GM18519 (cell line): ENCODE data around the gene PARP6.

ENCODE experiments used
- ATAC-seq: cut with Tn5 transposase; IDR thresholded peaks from one replicate; pipeline ENCODE4 v1.9.1; 2021; ENCODE audit warnings: mild to moderate bottlenecking, moderate library complexity; ENCODE audit not compliant: unreplicated experiment, low FRiP score

Gene PARP6, protein sequence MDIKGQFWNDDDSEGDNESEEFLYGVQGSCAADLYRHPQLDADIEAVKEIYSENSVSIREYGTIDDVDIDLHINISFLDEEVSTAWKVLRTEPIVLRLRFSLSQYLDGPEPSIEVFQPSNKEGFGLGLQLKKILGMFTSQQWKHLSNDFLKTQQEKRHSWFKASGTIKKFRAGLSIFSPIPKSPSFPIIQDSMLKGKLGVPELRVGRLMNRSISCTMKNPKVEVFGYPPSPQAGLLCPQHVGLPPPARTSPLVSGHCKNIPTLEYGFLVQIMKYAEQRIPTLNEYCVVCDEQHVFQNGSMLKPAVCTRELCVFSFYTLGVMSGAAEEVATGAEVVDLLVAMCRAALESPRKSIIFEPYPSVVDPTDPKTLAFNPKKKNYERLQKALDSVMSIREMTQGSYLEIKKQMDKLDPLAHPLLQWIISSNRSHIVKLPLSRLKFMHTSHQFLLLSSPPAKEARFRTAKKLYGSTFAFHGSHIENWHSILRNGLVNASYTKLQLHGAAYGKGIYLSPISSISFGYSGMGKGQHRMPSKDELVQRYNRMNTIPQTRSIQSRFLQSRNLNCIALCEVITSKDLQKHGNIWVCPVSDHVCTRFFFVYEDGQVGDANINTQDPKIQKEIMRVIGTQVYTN

DNA sequence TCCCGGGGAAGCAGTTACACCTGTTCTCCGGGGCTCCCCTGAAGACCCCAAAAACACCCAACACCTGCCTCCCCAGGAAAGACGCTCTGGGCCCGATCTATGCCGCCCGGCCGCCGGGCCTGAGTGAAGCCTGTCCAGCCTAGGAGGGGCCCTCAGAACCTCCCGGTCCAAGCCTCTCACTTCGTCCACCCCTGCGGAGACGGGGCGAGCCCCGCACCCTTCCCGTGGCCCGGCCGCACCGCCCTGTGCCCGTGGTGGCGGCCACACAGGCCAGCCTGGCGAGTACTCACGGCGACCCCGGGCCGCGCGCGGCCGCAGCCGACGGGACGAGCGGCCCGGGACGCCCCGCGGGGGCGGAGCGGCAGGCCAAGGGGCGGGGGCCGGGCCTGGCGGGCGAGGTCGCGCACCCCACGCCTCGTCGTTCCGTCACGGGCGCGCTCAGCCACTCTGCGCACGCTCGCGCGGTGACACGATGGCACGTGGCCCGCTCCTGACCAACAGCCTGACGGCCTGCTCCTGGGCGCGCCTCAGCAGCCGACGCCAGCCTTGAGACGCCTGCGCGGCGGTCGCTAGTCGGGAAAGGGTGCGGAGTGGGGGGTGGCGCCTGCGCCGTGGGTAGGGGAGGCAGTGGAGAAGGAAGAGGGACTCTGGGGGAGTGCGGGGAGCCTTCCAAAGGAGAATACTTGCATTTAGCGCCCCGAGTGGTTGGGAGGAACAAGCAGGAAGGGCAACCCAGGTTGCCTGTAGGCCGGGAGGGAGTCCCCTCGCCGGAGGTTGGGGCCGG, at the start of gene PARP6:
TSS of gene PARP6 (minus strand) at position 342 of the 784 bp plus-strand sequence. CDS start 5,077 bp downstream, outside the sequence.
- ATAC-seq: peak; percentile 91

DNA sequence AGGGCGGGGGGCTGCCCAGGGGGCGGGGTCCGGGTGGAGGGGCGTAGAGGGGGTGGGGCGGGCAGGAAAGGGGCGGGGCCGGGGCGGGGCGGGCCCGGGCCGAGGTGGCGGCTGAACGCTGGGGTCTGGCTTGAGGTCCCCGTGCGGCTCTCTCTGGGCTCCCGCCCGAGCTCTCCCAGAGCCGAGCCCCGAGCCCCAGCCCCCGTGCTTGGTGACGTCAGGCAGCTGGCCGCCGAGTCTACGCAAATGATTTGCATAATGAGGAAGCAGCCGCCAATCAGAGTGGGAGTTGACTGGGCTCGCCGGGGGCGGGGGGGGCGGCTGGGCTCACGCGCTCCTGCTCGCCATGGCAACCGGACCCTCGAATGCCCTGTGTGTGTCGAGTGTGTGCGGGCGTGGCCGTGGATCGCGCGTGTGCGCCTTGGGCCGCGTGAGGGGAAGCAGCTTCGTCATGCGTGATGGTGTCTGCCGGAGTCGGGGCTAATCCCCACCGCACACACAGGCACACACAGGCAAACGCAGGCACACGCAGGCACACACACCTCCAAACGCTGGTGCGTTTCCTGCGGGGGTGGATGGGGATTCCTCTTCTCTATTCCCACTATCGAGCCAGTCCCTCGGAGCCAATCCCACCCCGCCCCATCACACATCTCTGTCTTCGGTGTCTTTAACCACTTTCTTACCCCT, 47.8 kb upstream of the PARP6 start, which contains the start of gene CELF6:
TSS of gene CELF6 (minus strand) at position 173 of the 687 bp plus-strand sequence. CDS start 283 bp downstream, outside the sequence.
- peak; percentile 44 for ATAC-seq

DNA sequence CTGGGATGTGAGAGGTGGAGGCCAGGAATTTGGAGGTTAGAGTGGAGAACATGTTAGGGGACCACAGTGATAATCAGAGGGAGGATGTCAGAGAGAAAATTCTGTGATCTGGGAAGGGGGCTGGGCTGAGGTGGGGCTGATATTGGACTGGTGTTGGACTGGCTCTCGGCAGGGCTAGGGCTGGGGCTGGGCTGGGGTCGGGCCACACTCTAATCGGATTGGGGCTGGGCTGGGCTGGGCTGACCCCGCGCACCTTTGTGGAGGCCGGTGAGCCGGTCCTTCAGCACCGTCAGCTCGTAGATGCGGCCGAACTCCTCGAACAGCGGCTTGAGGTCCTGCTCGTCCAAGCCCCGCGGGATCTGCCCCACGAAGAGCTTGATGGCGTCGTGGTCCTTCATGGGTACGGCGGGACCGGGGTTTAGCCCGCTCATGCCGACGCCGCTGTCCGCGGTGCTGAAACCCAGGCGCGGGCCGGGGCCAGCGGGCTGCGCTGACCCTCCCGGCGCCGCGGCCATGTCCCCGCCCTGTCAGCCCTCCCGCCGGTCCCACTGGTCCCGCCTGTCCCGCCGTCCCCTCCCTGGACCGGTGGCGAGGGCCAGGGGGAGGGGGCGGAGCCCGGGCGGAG, 47.1 kb upstream of the PARP6 start:
- ATAC-seq: no peak

DNA sequence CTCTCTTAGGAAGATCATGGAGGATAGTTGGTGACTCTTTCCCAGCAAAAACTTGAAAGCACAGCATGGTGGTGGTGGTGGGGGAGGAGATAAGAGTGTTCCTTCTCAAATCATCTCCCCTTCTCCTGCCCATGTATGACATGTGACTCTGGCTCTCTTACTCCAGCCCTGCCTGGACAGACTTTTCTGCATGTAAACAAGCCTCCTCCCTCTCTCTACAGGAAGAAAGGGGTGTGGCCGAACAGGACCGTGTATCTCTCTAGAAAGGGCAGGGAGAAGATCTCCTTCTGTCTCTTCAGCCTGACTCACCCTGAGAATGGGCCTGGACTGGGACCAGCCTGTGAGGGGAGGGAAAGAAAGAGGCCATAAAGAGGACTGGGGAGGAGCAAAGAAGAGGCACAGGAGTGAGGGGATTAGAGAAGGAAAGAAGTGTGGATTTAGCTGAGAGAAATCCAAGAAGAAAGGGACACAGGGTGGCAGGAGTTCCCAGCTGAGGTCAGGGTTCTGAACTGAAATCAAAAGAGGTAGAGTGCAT, 46.1 kb upstream of the PARP6 start:
- ATAC-seq: no peak

DNA sequence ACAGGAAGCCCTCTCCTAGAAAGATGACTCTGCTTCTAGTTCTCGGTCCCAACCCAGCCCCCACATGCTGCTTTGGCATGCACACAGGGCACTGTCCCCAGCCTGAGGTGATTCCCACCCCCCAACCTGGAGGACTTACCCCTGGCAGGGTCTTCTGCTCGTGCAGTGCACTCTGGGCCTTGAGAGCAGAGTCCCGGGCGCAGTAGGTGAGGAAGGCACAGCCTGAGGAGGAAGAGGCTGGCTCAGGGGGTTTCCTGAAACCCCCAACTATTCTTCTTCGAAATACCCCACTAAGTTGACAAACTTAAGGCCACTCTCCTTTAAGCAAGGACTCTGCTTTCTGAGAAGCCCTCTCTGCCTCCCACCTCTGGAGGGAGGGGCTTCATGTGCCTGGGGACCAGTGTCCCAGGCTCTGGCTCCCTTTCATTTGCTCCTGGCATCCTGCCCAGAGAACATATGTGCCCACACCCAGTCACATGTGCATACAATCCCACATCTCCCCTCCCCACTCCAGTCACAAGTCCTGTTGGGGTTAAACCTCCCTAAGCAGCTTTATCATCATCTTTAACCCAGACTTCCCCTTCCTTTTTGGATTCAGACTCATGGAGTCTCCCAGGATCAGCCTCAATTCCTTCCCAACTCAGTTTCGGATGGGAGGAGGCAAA, 43.5 kb upstream of the PARP6 start:
- no peak for ATAC-seq

DNA sequence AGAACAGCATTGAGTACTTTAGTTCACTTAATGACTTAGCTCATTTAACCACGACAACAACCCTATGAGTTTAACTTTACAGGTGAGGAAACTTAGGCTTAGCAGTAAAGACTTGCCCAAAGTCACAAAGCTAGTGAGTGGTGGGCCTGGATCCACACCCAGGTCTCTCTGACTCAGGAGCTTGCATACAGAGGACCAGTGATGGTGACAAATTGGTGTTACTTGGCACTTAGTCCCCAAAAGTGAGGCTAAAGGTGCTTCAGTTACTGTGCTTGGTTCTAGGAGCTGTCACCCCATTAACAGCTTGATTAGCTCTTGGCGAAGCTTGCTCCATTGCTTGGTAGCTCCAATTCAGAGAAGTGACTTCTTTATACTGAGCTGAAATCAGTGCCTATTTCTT, 41.5 kb upstream of the PARP6 start:
- ATAC-seq: no peak

DNA sequence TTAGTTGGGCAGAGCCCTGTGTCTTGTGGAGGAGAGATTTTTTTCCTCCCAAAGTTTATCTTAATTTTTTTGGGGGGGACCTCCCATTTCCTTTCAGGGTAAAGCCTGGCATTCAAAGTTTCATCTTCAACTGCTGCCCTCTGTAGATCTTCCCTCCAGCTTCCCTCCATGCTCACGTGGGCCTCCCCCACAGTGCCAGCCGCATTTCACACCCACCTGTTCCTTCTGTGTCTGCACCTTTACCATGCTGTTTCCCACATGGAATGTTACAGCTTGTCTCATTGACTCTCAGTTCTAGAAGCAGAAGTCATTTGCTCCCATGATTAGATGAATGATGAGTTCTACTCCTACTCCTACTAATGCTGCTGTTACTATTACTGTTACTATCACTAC, 41.1 kb upstream of the PARP6 start:
- ATAC-seq: no peak

DNA sequence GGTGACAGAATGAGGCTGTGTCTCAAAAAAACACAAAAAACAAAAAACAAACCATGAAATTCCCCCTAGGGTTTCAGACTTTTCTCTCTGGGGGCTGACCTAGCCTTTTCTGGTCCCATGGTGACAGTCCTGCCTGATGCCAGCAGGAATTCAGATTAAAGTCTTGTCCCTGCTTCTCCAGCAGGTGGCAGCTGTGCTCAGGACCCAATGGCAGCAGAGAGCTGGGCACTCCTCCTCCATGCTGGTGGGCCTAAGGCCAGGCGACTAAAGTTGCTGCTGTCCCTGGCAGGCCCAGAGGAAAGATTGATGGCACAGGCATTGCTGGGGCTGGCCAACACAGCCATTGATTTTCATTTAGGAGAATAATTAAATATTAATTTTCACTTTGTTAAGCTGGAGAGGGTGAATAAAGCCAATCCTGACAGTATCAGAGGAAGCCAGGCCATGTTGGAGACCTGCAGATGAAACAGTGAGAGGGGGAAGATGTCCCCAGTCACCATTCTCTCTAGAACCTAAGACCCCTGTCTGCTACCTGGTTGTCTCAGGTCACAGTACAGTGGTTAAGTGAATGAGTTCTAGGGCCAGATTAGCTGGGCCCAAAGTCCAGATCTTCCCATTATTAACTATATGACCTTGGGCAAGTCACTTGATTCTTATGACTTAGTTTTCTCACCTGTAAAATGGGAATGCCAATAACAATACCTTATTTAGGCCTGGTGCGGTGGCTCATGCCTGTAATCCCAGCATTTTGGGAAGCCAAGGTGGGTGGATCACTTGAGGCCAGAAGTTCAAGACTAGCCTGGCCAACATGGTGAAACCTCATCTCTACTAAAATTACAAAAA, 40.5 kb upstream of the PARP6 start:
- no peak for ATAC-seq

DNA sequence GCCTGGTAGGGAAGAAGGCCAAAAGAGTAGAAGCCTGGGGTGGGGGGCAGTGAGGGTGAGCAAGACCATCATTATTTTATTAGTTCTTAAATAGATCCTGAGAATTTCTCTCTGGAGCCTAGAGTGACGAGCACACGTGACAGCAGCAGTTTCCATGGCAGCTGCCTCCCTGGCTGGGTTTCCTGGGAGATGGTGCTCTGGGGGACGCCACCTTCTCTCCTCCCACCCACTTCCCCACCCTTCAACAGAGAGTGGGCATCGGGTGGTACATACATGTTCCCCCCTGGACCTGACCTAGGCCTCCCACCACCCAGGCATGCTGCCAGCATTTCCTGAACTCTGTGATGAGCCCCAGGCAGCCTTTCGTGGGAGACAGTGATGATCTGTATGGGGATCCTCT, 34.7 kb upstream of the PARP6 start:
- ATAC-seq: no peak

DNA sequence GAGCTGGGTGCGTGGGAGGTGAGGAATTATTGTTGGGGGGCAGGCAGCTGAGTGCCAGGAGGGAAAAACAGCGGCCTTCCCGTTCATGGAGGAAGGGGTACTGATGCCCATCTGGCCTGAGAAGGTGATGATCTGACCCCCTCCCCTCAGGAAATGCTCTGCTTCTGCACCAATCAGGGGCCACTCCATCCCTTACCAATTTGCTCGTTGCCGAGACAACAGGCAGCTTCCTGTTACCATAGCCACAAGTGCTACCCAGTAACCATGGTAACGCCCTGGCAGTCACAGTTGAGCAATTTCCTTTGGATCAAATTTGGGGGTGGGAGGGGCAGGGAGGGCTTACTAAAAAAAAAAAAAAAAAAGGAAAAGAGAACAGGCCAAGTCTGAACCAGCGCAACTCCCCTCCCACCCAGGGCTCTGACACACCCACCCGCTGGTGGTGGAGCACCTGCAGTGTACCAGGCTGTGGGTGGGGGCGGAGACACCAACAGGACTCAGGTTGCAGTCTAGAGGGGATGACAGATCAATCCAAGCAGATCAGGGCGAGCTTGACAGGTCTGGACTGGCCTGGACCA, 33.9 kb upstream of the PARP6 start:
- no peak for ATAC-seq

DNA sequence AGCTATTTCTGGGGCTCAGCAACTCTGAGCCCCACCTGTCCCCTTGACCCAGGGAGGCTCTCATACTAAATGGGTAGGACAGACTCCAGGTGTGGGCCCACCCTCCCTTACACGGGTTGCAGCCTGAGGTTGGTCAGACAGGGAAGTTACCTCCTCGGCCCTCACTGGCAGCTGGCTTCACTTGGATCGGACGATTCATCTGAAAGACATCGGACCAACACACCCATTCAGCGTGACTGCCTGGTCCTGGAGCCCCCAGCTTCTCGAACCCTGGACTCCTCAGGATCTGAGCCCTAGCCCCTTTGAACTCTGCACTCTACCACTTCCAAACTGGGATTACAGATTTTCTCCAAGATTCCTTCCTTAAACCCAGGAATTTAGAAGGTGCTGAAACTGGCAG, 32.2 kb upstream of the PARP6 start:
- no peak for ATAC-seq

DNA sequence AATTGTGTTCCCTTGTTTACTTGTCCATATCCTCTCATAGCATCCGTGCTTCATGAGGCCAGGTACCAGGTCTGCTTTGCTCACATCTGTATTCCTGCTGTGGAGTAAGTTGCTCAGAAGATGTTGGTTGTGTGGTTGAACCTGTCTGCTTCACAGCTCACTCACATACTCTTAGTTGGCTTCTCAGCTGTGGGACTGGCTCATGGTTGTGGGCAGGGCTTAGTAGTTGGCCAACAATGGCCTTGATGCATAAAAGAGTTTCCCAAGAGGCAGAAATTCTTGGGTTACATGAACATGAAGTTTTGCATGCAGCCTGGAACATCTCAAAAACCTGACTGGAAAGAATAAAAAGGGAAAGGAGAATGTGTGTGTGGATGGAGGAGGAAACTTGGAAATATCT, 30.6 kb upstream of the PARP6 start:
- ATAC-seq: no peak

DNA sequence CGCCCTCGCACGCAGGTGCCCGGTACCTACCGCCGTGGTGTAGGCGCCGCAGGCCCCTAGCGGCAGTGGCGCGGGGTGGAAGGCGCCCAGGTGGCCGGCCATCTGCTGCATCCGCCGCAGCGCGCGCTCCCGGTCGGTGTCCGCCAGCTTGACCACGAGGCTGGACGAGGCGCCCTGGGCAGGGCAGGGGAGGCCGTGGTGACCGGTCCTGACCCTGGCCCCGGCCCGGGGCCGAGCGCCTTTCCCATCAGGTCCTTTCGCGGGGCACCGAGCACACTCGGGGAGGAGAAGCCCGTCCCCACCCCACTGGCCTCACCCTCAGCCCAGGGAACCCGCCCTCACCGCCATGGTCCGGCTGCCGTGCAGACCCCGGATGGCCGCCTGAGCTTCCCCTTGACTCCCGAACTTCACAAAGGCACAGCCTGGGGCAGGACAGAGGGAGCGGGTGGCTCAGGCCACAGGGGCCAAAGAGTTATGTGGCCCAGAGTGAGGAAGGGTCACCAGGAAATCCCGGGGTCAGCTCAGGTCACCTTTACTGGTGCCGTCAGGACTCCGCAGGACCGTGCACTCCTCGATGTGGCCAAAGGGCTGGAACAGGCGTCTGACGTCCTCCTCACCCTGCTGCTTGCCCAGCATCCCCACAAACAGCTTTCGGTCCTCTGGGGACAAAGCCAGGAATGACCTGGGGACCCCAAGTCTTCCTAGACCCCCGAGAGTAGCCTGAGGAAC, 17.4 kb upstream of the PARP6 start:
- no peak for ATAC-seq

DNA sequence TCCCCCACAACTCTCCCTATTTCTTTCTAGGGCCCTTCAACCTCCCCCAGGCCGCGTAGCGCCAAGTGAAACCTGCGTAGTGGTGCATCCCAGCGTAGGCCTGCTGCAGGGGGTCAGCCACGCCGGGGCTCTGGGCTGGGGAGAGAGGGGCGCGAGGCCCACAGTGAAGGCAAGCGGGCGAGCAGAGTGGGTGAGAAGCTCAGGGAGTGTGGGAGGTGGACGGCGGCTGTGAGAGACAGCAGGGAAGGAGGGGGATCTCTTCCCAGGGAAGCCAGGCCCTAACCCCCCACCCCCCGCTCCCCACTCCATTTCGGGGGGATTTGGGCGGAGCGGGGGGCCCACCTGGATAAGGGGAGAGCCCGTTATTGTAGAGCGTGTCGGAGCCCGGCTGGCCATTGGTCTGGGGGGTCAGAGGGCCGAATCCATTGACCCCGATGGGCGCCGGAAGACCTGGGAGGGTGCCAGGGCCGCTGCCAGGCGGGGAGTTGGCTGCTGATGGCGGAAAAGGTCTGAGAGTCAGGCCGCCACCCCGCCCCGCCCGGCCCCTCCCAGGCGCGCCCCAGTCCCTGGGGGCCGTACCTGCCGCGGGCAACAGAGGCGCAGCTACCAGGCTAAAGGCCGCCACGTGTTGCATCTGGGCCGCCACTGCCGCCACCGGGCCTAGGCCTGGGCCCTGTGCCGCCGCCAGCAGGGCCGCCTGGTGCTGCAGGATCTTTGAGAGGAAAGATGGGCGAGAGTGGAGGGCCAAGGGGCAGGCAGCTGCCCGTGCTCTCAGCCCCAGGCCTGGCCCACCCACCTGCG, 16.6 kb upstream of the PARP6 start:
- ATAC-seq: no peak

DNA sequence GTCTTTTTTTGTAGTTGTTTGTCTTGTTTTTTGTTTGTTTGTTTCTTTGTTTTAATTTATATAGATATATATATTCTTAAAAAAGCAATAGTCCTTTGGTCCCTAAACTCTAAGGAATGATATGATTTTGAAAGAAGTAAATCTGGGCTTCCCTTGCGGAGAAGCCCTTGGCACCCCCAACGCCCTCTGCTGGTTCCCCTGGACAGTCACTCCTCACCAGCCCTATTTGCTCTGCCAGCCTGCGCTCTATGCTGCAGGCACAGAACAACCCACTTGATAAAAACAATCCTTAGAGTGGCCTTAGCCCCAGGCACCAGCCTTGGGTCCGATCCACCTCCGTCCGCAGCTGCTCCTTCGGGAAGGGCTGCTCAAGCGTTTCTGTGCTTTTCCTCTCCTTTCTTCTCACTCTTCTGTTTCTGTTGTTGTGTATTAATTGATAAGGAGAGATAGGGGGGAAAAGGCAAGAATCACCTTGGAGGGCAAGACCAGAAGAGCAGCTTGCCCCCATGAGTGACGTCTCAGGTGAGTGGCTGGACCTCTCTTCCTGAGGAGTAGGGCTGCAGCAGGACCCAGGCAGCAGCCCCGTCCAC, 13.7 kb upstream of the PARP6 start:
- no peak for ATAC-seq

DNA sequence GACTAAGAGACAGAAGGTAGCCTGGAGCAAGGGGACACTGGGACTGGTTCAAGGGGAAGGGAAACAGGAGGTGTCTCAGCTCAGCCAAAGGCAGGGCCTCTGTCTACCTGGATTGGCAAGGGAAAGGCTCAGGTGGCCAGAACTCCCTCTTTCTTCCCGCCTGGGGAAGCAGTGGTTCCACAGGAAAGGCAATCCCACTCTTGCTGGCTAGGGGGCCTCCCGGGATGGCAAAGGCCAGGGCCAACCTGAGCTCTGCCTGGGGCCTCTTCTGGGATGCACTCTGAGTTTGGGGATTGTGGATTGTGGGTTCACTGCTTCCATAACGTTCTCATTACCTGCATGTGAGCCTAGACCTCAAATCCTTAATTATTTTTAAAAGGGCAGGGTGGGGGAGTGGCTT, 13.0 kb upstream of the PARP6 start:
- no peak for ATAC-seq
